ENCODE results near the gene DICER1.

DNA sequence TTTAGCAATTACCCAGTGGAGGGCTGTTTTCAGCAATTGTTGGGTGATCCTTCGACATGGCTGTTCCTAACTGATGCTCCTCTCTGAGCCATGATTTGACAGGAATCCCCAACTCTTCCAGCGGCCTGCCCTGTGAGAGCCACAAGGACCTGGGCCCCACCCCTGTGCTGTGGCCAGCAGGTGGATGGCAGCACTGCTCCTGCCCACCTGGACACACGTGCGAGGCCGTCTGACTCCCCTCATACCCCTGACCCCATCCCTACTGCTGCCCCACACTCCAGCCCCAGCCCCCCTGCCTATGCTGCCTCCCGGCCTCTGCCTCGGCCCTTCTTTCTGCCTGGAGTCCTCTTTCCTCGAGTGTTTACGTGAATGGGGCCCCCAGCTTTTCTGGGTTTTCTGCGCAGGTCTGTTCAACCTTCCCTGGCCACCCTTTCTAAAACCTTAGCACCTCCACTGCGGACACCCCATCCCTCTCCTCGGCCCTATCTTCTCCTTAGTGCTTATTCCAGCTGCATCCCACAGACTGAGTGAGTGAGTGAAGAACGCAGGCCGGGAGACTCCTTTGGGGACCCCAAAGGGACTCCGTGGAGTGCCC, 111.4 kb downstream of the DICER1 start:
- TF ChIP-seq GATA3 (IDR thresholded peaks at IDR 0.05; ENCODE audit: low read depth, low read length) (no peak), GATA2 (IDR thresholded peaks at IDR 0.05; ENCODE audit: low read depth, low read length) (no peak)

Data from SH-SY5Y (cell line).